ENCODE results near the gene ROBO1. TPM values are rescaled to one million over a fixed set of nuclear protein-coding genes. Genes with fewer than 3 reads are reported as not detected.

Gene ROBO1
- total RNA-seq, 1 donor from 2014 or later: 43.7 TPM

- Mint-ChIP-seq H3K9me3 (ENCODE audit: low read depth) (no peaks in the 10 kb centered on the region), H3K4me3 (ENCODE audit: unreplicated experiment) (no peak overlapping the region), H3K4me1 (ENCODE audit: low read depth) (peaks cover 37% of the 10 kb centered on the region), H3K36me3 (ENCODE audit: low read depth) (no peaks in the 10 kb centered on the region), H3K27me3 (ENCODE audit: low read depth) (no peaks in the 10 kb centered on the region), H3K27ac (ENCODE audit: unreplicated experiment) (no peak overlapping the region)
- DNase-seq (ENCODE audit: low spot score): no peak
- TF ChIP-seq, protein P1, sequence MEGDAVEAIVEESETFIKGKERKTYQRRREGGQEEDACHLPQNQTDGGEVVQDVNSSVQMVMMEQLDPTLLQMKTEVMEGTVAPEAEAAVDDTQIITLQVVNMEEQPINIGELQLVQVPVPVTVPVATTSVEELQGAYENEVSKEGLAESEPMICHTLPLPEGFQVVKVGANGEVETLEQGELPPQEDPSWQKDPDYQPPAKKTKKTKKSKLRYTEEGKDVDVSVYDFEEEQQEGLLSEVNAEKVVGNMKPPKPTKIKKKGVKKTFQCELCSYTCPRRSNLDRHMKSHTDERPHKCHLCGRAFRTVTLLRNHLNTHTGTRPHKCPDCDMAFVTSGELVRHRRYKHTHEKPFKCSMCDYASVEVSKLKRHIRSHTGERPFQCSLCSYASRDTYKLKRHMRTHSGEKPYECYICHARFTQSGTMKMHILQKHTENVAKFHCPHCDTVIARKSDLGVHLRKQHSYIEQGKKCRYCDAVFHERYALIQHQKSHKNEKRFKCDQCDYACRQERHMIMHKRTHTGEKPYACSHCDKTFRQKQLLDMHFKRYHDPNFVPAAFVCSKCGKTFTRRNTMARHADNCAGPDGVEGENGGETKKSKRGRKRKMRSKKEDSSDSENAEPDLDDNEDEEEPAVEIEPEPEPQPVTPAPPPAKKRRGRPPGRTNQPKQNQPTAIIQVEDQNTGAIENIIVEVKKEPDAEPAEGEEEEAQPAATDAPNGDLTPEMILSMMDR (IDR thresholded peaks at IDR 0.05): no peak
These were observed 885.5 kb downstream of the ROBO1 start for GRCh38 chr3:78882251-78882650.

DNA sequence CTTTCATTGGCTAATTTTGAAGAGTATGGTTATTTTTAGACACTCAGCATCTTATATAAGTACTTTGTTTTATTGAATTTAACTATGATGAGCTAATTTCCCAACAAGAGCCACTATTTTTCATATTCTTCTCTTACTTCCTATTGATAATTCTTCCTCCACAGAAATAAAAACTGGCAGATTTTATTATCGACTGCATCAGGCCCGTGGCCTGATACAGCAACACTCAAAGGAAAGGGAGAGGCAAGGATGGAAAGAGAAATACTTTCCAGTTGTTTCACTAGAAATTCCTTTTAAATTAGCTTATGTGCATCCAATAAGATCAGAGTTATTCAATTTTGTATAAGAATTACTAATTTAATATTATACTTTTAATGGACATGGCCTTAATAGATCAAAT, 886.3 kb downstream of the ROBO1 start:
- H3K27ac Mint-ChIP-seq (ENCODE audit: unreplicated experiment): no peak overlapping the region

GRCh38 chr3:78880603-78881461, 887.0 kb downstream of the ROBO1 start:
- TF ChIP-seq, protein P1 (IDR thresholded peaks at IDR 0.05): no peak
- Mint-ChIP-seq H3K4me1 (ENCODE audit: low read depth) (peaks cover 38% of the 10 kb centered on the region), H3K27ac (ENCODE audit: unreplicated experiment) (no peak overlapping the region), H3K27me3 (ENCODE audit: low read depth) (no peaks in the 10 kb centered on the region), H3K9me3 (ENCODE audit: low read depth) (no peaks in the 10 kb centered on the region), H3K36me3 (ENCODE audit: low read depth) (no peaks in the 10 kb centered on the region), H3K4me3 (ENCODE audit: unreplicated experiment) (no peak overlapping the region)
- no peak for DNase-seq (ENCODE audit: low spot score)

More for the DNA sequence above, 886.3 kb downstream of the ROBO1 start:
- Mint-ChIP-seq H3K36me3 (ENCODE audit: low read depth) (no peaks in the 10 kb centered on the region), H3K4me3 (ENCODE audit: unreplicated experiment) (no peak overlapping the region), H3K9me3 (ENCODE audit: low read depth) (no peaks in the 10 kb centered on the region), H3K4me1 (ENCODE audit: low read depth) (peaks cover 34% of the 10 kb centered on the region), H3K27me3 (ENCODE audit: low read depth) (no peaks in the 10 kb centered on the region)
- TF ChIP-seq, protein P1 (IDR thresholded peaks at IDR 0.05): no peak
- DNase-seq (ENCODE audit: low spot score): no peak

DNA sequence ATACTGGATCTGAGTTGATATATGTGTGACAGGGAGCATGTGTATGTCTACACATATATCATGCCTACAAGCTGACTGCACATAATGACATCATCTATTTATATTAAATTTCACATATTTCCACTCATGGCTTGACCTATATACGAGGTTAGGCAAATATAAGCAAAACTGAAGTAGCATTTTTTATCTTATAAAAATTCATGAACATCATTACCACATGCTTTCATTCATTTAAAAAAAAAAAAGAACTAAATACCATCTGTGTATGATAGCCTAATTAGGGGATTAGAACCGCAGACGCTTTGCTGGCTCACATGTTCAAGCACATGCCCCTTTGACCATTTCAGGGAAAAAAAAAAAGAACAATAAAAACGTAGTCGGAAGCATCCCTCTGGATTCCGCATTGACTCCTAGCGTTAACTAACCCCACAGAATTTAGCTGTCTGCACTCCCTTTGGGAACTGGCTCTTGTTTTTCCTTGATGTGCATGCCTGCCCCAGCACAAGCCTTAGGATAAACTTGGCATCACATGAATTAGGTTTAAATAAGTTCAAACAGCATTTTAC, 888.4 kb downstream of the ROBO1 start:
- H3K27me3 Mint-ChIP-seq (ENCODE audit: low read depth): no peaks in the 10 kb centered on the region
- TF ChIP-seq, protein P1 (IDR thresholded peaks at IDR 0.05): no peak
- peak overlapping the region; percentile 18 for H3K27ac Mint-ChIP-seq (ENCODE audit: unreplicated experiment)
- no peaks in the 10 kb centered on the region for H3K9me3 Mint-ChIP-seq (ENCODE audit: low read depth)
- H3K4me3 Mint-ChIP-seq (ENCODE audit: unreplicated experiment): no peak overlapping the region
- H3K4me1 Mint-ChIP-seq (ENCODE audit: low read depth): peaks cover 47% of the 10 kb centered on the region
- no peak for DNase-seq (ENCODE audit: low spot score)
- H3K36me3 Mint-ChIP-seq (ENCODE audit: low read depth): no peaks in the 10 kb centered on the region

GRCh38 chr3:78878789-78879188, 889.0 kb downstream of the ROBO1 start:
- H3K36me3 Mint-ChIP-seq (ENCODE audit: low read depth): no peaks in the 10 kb centered on the region
- no peak overlapping the region for H3K27ac Mint-ChIP-seq (ENCODE audit: unreplicated experiment)
- TF ChIP-seq, protein P1 (IDR thresholded peaks at IDR 0.05): no peak
- H3K4me3 Mint-ChIP-seq (ENCODE audit: unreplicated experiment): no peak overlapping the region
- H3K9me3 Mint-ChIP-seq (ENCODE audit: low read depth): no peaks in the 10 kb centered on the region
- DNase-seq (ENCODE audit: low spot score): no peak
- no peaks in the 10 kb centered on the region for H3K27me3 Mint-ChIP-seq (ENCODE audit: low read depth)
- H3K4me1 Mint-ChIP-seq (ENCODE audit: low read depth): peaks cover 48% of the 10 kb centered on the region
